ENCODE results near the gene M1AP.

DNA sequence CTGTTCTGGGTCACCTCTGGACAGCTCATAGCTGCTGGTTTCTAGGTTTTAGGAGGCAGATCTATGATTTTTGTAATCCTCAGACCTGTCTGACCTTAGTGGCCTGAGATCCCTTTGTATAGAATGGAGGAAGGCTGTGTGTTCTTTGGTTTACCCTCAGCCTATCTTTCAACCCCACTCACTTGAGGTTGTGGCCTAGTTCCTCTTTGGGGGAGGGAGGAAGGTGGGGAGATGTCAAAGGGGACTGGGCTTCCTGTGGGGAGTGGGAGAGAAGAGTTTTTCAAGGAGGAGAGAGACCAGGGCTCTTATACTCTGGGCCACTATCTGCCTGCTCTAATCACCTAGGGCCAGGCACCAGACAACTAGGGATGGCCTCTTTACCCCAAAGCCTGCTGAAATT is 34.4 kb upstream of the M1AP start:
- TF ChIP-seq POLR2A (IDR thresholded peaks at IDR 0.05) (no peak), POLR2AphosphoS5 (IDR thresholded peaks at IDR 0.05) (no peak)

Measured in spleen (tissue), 3 donors.